Measurements from ENCODE around the gene ABCC10.
"Not testable (repeated sequence)": the region's sequence is repeated elsewhere in the genome, so short reads cannot be mapped to it uniquely, and the experiment has no call there.

ABCC10 gene

DNA sequence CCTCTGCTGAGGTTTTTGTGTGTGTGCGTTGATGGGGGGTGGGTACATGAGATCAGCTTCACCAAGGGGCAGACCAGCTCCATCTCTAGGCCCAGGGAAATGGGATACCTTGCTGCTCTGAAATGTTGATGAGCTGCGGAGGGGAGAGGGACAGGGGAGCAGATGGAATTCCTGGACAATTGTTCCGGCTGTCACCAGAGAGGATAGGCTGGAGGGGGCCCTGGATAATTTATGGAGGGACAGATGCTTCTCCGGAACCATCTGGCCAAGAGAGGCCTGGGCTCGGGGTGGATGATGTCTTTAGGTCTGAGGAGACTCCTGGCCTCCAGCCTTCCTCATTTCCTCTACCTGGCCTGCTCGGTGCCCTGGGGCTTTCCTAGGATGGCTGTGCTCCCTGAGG lies 48.2 kb downstream of the ABCC10 start:
- DNase-seq = no peak

DNA sequence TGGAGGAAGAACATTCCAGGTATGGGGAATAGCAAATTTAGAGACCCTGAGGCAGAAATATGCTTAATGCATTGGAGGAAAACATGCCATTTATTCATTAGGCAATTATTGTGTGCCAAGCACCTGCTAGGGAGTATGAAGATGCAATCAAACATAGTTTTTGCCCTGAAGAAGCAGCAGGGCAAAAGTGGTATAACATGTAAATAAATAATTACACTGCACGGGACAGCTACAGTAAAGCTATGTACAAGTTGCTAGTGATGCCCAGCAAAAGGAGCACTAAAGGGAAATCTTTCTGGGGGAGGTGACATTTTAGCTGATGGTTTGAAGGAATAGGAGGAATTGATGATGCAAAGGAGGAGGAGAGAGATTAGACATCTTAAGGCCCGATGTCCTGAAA lies 49.4 kb downstream of the ABCC10 start:
- peak; percentile 30 for DNase-seq

DNA sequence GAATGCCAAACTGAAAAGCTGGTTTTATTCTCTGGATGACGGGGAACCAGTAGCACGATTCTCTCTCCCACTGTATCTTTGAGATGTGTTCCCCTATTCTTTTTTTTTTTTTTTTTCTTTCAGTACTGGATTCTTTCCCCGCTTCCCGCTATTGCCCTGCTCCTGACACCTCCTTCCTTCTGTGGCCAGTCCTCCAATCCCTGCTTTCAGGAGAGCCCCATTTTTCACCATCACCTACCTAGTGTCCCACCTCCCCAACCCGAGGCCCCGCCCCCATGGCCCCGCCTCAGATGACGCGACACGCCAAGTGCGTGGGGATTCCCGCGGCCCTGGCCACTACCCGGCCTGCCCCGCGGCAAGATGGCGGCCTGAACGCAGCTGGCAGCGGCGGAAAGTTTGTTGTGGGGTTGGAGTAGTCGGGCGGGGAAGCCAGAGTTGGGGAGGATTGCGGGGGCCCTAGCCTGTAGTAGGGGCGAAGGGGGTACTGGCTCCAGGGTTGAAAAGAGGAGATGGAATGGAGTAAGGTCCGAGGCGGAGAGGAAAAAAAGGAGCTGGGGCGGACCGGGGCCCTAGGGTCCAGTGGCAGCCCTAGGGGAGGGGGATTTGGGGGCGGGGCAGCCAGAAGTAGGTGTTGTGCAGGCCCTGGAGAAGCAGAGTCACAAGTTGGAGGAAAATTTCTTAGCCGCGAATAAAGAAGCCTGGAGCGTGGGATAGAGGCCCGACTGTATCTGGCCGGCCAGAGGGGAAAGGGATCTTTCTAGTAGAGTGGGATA lies 50.1 kb downstream of the ABCC10 start, which contains the start of gene TJAP1:
Gene TJAP1, plus strand, starts transcription at position 336 of the 773 bp plus-strand sequence. CDS start 21,432 bp downstream, outside the sequence.
- peak; percentile 96 for DNase-seq

DNA sequence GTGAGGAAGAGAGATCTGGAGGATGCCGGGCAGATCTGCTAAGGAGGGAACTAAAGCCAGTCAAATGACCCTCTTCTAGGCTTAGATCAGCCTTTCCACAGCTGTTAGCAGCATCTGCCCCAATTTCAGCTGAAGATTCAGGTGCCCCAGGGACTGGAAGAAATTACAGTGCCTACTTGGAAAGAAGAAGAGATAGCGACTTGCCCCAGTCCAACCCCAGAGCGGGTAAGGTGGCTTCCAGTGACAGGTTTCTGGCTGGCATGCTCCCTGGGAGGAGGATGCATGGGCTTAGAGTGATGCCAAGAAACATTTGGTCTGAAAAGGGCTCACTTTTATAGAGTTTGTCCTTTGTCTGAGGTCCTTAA lies 50.6 kb downstream of the ABCC10 start:
- peak; percentile 21 for DNase-seq

DNA sequence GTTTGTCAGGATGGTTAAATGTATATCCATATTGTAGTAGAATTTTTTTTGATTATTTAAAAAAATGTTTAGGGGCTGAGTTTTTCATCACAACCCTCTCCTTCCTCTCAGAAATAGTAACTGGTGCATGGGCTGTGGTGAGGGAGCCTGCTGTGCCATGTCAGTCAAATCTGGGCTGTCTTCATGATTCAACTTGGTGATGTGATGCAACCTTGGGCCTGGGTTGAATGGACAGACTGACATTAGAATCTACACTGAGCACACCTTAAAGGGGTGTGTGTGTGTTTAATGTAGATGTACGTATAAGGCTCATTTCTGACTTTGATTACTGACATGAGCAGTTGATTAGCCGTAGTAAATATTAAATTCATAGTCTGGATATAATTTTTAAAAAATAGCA lies 53.7 kb downstream of the ABCC10 start:
- no peak for DNase-seq

DNA sequence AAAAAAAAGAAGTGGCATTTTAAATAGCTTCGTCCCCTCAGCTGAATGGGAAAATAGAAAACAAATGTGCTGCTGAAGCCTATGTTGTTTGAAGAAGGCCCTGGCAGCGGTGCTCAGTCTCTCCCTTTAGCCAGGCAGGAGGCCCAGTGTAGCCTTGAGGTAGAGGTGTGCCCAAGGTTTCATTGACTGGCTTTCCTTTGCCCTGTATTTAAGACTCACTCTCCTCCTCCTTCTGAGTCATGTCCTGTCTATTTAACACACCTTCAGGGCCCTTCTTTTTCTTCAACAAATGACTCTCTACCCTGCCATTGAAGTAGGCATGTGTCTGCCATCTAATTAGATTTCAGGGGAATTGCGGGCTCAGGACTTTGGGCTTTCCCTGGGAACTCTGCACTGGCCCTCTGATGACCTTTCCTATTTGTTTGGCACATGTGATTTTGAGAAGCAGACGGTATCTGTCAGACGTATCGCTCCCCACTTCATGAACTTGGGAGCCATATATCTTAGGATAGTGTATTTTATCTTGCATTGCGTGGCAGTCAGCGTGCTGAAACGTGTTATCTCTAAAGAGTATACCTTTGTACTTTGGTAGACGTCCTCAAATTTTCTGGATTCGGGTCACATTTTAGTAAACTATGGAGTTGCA lies 54.4 kb downstream of the ABCC10 start:
- DNase-seq = no peak

DNA sequence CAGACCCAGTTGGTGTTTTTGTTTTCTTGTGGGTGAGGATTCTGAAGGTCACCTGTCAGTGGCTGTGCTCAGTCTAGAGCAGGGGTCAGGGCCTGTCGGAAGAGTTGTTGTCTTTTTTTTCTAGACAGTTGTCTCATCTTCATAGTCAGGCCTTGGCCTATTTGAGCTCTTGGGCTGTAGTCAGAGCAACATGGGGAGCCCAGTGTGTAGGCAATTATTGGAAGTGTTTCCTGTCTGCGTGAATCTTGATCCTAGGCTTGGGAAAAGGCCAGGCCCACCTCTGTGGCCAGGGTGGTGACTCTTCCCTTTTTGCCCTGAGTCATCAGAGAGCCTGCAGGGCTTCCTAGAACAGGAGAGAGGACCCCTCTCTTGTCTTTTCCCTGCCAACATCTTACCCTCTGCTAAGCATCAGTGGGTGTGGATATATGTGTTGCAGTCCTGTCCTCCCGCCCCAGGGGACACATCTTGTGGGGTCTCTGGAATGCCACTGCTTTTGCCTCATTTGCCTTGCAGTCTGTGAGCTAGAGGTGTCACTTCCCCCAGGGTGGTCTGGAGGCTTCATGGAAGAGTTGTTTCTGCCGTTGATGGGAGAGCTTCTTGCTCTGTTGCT lies 61.4 kb downstream of the ABCC10 start:
- no peak for DNase-seq

DNA sequence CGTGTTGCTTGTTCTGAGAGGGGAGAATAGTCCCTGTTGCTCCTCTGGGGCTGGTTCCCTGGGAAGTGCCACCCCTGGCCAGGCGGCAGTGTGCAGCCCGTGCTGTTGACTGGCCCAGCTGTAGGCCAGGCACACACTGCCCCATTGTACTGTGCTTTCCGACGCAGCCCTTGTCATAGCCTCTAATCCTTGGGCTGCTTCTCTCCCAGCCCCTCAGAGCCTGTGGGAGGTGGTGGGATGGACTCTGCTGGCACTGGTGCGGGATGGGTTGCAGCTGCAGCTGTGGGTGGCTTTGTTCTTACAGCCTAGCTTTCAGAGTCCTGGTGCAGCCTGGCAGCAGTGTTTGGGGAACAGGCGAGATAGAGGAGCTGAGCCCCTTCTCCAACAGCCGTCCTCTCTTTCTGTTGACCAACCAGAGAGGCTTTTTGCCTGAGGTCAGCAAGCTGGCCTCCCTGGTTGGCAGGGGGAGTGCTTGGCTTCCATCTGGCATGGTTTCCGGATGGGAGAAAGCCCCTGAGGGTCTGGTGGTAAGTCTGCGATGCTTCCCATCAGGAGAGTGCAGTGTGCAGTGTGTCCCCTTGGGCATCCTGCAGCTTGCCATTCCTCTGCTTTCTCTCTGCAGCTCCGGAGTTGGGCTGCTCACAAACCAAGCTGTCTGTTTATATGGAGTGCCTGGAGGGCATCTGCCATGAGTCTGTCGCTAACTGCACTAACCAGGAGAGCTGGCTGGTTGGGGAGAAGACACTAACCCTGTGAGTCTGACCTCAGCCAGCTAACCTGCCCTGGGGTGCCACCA lies 62.1 kb downstream of the ABCC10 start:
- DNase-seq = no peak

DNA sequence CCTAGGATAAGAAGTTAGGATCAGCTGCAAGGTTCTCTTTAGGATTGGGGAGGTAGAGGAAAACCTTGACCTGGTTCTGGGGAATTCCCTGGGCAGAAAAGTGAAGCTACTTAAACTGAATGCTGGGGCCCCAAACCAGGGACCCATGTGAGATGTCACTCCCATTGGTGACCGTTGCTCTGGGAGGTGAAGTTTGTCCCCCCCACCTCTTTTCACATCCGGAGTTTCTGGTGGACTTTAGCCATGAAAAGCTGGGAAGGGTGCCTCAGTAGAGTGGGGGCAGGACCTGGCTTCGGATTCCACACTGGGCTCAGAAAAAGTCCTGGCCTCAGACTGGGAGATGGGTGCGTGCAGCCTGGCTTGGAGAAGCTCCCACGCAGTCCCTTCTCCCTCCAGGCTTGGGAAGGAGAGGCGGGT lies 63.2 kb downstream of the ABCC10 start:
- DNase-seq = no peak

DNA sequence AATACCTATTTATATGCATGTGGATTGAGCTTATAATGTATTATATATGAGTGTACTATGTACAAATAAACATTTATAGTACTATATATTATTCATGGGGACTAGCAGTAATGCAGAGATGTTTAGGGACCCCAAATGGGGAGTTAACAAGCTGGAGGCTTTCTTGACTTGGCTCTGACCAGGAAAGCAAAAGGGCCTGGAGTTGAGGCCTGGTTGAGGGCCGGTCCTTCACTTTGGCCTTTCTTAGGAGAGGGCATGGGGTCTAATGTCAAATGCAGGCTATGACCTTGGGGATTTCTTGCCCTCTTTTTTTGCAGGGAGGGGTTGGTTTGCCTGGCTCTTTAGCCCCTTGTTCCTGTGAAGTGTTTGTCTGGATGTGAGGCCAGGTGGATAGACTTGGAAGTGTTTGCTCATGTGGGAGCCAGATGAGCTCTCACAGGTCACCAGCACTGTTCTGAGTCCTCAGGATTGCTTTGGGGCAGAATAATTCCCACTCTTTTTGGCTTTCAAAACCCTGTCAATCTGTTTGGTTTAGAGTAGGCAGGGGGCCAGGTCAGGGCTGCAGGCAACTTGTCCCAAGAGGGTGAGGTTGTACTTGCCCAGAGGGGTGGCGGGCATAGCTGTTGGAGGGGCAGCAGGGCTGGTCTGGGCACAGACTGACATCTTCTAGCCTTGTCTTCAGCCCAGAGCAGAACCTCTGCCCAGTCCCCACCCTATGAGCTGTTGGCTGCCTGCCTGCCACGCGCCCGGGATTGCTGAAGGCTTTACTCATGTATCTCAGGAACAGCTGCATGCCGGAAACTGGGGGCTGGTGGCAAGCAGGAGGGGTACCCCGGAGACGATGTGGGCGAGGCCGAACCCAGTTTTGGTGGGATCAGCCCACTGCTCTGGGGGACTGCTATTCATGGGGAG lies 64.7 kb downstream of the ABCC10 start:
- no peak for DNase-seq

DNA sequence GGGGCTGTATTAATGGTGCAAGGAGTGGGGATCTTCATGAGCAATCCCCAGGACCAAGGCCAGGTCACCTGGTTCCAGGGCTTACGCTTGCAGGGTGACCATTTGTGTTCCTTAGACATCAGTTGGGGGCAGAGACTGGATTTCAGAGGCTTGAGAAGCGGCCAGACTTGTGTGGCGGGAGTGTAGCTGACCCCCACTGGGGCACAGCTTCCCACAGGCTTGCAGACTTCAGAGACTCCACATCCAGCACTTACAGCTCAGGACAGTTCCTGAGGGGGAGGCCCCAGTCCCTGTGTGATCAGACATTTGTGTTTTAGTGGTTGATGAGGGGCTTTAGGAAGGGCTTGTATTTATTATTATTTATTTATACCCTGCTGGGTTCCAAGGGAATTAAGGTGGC lies 65.3 kb downstream of the ABCC10 start:
- DNase-seq = no peak

DNA sequence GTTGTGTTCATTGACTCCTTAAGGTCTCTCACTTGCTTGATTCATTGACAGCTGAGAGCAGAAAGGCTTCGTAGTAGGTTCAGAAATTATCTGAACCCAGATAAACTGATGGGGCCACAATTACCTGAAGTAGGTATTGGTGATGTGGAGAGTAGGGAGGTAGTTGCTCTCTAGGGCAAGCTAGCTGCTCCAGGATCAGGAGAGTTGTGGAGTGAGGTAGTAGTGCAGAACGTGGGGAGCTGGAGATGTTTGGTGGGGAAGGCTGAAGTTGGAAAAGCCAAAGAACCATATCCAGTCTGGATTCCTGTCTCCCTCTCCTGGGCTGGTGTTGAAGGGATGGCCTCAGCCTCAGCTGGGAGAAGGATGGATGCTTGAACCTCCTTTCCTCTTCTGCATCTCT lies 65.9 kb downstream of the ABCC10 start:
- no peak for DNase-seq

DNA sequence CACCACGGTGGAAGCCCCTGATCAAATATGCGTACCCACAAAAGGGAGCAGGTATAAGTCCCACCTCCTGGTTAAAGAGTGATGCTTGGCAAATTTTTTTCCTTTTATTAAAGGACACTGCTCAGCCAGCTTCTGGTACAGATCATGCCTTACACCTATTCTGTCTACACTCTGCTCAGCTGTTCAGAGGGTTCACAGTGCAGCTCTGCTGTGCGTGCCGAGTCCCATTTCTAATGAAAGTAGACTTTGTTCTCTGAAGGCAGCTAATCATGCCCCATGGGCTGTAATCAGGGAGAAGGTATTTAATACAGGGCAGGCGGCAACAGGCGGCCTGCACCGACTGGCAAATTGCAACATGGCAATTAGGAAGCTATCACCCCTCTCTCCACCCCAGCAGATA lies 66.5 kb downstream of the ABCC10 start:
- DNase-seq = no peak

DNA sequence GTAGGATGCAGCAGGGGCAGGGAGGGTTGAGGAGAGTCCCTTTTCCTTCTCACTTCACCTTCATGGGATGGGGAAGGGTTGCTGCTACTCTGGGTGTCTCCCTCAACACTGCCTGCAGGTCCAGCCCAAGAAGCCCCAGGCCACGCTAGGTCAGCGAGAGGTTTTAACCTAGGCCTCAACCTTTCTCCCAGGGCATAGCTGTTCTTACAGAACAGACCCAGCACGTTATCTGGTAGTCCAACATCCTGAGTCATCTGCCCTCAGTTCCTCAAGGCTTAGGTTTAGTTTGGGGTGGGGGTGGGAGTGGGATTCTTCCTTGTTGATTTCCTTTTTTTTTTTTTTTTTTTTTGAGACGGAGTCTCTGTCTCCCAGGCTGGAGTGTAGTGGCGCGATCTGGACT lies 67.0 kb downstream of the ABCC10 start:
- DNase-seq = no peak

DNA sequence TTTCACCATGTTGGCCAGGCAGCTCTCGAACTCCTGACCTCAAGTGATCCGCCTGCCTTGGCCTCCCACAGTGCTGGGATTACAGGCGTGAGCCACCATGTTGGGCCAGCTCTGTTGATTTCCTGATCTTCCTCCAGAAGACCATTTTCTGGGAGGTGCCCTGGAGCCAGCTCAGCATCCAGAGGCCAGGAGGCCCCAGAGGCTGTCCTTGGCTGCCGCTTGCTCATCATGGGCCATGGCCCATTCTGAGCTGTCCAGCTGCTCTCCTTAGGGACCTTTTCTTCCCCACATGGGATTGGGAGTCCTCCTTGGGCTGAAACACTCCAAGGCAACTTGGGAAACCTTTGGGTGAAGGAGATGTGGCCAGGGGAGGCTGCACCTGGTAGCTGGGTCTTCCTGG lies 67.4 kb downstream of the ABCC10 start:
- DNase-seq = no peak

DNA sequence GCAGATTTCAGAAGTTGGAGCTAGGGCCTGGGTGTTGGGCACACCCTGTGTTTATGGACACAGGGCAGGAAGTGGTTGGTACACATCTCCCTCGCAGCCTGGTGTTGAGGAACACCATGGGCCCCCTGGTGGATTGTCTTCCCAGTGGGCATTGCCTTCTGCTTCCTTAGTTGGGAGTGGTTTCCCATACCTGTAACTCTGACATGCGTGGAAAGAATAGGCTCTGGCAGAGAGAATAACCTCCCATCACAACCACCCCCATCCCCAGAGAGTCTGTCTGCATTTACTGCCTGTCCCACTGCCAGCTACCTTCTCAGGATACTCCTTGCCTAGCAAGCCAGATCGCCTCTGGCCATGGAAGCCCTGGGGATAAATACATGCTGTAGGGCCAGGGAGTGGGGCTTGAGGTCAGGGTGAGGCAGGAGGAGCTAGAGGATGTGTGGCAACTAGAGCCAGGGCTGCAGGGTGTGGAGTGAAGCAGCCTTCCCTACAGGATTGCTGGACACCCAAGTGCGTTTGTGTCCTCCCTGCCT lies 68.1 kb downstream of the ABCC10 start:
- peak; percentile 50 for DNase-seq

DNA sequence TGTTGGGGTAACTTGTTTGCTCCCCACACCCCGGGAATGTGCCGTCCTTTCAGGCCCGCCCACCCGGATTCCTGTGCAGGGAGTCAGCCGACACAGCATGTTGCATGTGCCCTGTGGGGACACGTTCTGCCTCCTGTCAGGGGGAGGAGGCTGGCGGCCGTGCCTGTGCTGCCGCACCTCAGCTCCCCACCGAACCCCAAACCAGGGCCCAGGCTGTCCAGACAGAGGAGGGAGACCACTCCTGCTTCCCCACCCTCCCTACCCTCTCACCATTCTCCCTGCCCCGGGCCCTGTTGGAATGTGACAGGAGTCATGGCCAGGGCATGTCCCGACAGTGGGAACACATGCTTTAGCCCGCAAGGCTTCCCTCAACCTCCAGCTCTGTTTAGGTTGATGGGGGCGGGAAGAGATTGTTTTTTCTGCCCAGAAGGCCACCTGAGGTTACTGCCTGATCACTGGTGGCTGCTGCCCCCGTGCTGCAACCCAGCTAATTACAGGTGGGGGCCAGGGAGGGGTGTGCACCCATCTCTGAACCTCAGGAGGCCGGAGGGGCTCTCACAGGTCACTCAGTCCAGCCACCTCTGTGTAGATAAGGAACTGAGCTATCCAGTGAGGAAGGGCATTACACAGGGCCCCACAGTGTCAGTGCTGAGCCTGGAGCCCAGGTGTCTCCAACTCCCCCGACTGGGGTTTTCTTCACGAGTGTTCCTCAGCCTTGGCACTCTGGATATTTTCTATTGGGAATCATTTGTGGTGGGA lies 69.2 kb downstream of the ABCC10 start:
- DNase-seq = peak; percentile 20

DNA sequence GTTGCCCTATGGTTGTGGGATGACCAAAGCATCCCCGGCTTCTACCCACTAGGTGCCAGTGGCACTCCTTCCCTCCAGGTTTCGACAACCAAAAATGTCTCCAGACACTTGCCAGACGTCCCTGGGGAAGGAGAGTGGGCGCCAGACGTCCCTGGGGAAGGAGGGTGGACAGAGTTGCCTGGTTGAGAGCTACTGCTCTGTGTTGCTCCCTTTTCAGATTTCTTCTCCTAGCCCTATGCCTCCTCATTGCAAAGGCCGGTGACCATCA lies 69.7 kb downstream of the ABCC10 start:
- DNase-seq = no peak

DNA sequence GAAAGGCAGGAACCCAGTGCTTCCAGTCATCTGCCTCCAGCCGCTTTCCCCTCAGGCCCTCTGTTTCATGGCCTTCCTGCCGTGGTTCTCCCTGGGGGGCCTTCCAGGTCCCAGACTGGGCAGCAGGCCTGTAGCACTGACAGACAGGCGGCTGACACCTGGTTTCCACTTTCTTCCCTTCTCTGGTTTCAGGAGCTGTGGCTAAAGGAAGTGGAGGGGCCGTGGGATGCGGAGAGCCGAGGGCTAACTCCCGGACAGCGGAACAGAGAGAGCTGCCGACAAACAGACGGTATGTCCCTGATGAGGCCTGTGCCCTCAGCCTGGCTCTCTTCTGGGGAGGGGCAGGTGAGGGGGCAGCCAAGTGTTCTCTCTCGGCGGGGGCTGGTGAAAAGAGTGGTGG lies 70.3 kb downstream of the ABCC10 start:
- no peak for DNase-seq

DNA sequence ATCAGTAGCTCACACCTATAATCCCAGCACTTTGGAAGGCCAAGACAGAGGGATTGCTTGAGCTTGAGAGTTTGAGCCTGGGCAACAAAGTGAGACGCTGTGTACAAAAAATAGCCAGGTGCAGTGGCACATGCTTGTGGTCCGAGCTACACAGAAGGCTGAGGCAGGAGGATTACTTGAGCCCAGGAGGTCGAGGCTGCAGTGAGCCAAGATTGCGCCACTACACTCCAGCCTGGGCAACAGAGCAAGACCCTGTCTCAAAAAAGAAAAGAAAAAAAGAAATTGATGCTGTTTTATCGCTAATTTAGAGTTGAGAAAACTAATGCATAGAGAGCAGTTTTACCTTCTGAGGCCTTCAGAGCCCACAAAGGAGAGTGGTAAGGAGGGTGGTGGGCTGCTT lies 71.0 kb downstream of the ABCC10 start:
- not testable (repeated sequence) for DNase-seq

DNA sequence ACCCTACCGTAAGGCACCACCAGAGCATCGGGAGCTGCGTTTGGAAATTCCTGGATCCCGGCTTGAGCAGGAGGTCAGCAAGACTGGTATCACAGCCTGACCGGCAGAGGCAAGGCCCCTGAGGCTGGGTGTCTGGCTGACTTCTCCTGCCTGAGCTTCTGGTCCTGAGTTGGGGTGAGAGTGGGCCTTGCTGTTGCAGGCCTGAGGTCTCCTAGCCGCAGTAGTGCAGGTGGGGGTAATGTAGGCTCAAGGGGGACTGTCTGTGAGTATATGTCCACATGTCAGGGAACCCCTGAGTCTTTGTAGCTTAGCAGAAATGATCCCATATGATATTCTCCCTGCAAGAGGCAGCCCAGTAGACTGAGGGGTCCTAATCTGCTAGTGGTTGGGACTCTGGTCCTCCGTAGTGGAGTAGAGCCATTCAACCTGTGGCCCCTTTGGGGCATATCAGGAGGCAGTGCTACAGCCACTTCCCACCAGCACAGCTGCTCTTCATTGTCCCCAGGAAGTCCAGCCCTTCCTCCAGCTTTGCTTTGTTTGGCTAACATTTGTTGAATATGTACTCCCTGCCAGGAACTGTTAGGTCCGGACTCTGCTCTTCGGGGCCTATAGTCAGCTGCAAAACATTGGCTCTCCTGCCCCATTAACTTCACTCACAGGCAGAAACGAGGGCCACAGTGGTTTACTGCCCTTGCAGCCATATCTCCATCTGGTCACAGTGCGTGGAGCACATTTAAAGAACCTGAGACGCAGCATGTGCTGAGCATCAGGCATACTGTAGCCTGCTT lies 71.9 kb downstream of the ABCC10 start:
- no peak for DNase-seq
